Measurements from ENCODE around the gene CXCL5. TPM values are rescaled to one million over a fixed set of nuclear protein-coding genes. Genes with fewer than 3 reads are reported as not detected.
"Not testable (repeated sequence)": the region's sequence is repeated elsewhere in the genome, so short reads cannot be mapped to it uniquely, and the experiment has no call there.

The CXCL5 gene
- total and polyA plus RNA-seq, 4 donors: 1.6 to 52.8 (median 40.2) TPM

DNA sequence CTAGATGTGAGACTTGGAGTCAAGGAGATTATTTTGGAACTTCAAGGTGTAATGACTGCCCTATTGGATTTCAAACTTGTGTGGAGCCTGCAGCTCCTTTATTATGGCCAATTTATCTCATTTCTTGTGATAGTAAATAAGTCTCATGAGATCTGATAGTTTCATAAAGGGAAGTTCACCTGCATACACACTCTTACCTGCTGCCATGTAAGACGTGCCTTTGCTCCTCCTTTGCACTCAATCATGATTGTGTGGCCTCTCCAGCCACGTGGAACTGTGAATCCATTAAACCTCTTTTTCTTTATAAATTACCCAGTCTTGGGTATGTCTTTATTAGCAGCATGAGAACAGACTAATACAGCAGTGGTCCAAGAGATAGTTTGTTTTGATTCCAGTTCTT lies 35.8 kb downstream of the CXCL5 start:
- H3K27ac ChIP-seq (ENCODE audit: low read depth in 1 of 2, low read length in 1 of 2): no peak overlapping the region
- TF ChIP-seq, protein P1, sequence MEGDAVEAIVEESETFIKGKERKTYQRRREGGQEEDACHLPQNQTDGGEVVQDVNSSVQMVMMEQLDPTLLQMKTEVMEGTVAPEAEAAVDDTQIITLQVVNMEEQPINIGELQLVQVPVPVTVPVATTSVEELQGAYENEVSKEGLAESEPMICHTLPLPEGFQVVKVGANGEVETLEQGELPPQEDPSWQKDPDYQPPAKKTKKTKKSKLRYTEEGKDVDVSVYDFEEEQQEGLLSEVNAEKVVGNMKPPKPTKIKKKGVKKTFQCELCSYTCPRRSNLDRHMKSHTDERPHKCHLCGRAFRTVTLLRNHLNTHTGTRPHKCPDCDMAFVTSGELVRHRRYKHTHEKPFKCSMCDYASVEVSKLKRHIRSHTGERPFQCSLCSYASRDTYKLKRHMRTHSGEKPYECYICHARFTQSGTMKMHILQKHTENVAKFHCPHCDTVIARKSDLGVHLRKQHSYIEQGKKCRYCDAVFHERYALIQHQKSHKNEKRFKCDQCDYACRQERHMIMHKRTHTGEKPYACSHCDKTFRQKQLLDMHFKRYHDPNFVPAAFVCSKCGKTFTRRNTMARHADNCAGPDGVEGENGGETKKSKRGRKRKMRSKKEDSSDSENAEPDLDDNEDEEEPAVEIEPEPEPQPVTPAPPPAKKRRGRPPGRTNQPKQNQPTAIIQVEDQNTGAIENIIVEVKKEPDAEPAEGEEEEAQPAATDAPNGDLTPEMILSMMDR (IDR thresholded peaks at IDR 0.05; ENCODE audit: control extremely low read depth, extremely low read depth): no peak
- WGBS, 2 donors: 82 to 91% methylated on average over 2 of the region's 2 CpGs

DNA sequence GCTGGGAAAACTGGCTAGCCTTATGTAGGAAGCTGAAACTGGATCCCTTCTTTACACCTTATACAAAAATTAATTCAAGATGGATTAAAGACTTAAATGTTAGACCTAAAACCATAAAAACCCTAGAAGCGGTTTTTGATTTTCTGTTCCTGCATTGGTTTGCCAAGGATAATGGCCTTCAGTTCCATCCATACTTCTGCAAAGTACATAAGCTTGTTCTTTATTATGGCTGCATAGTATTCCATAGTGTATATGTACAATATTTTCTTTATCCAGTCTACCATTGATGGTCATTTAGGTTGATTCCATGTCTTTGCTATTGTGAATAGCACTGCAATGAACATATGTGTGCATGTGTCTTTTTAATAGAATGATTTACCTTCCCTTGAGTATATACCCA lies 39.4 kb downstream of the CXCL5 start:
- not testable (repeated sequence) for H3K27me3 ChIP-seq (ENCODE audit: control insufficient read depth in 3 of 3, insufficient read depth in 3 of 3, low read length in 2 of 3); H3K9ac ChIP-seq (ENCODE audit: insufficient read depth in 1 of 2, low read length in 2 of 2); DNase-seq; H3K4me1 ChIP-seq (ENCODE audit: control insufficient read depth in 5 of 5, insufficient read depth in 5 of 5, low read length in 5 of 5); ATAC-seq (ENCODE audit: insufficient read depth, low FRiP score); H3K9me3 ChIP-seq (ENCODE audit: control insufficient read depth in 4 of 4, insufficient read depth in 3 of 4, low read length in 3 of 4); H3K36me3 ChIP-seq (ENCODE audit: control insufficient read depth in 4 of 4, insufficient read depth in 4 of 4, low read length in 4 of 4); H3K4me3 ChIP-seq; H3K27ac ChIP-seq (ENCODE audit: low read depth in 1 of 2, low read length in 1 of 2)
- 95 to 96% methylated on average over 1 of the region's 1 CpG for WGBS, 2 donors

More for the DNA sequence above, 35.8 kb downstream of the CXCL5 start:
- DNase-seq (no peak), ATAC-seq (ENCODE audit: insufficient read depth, low FRiP score) (no peak)
- no peaks in the 10 kb centered on the region for H3K36me3 ChIP-seq (ENCODE audit: control insufficient read depth in 4 of 4, insufficient read depth in 4 of 4, low read length in 4 of 4)
- H3K4me1 ChIP-seq (ENCODE audit: control insufficient read depth in 5 of 5, insufficient read depth in 5 of 5, low read length in 5 of 5): no peaks in the 10 kb centered on the region
- no peak overlapping the region for H3K4me3 ChIP-seq
- H3K9ac ChIP-seq (ENCODE audit: insufficient read depth in 1 of 2, low read length in 2 of 2): no peak overlapping the region
- peaks cover 0 to 5% (median 2%) of the 10 kb centered on the region in 4 donors for H3K9me3 ChIP-seq (ENCODE audit: control insufficient read depth in 4 of 4, insufficient read depth in 3 of 4, low read length in 3 of 4)
- no peaks in the 10 kb centered on the region for H3K27me3 ChIP-seq (ENCODE audit: control insufficient read depth in 3 of 3, insufficient read depth in 3 of 3, low read length in 2 of 3)

DNA sequence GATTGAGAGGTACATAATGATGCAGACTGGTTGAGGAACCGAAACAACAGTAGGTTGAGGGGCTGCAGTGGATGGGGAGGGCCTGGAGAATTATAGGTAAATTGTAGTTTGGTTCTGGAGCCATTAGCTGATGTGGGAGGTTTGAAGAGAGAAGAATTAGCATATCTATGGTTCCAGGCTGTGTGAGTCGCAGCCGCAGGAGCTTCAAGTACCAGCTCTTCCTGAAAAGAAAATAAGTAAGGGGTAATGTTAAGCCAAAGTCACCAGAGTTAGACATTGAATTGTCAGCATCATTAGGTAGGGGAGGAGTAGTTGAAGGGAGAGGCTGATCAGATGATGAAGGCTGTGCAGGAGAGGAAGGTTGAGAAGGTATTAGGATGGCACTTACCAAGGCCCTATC lies 46.1 kb downstream of the CXCL5 start:
- peaks cover 0 to 1% (median 0%) of the 10 kb centered on the region in 4 donors for H3K9me3 ChIP-seq (ENCODE audit: control insufficient read depth in 4 of 4, insufficient read depth in 3 of 4, low read length in 3 of 4)
- 94 to 95% methylated on average over 3 of the region's 3 CpGs for WGBS, 2 donors
- peaks cover 0 to 5% (median 0%) of the 10 kb centered on the region in 3 donors for H3K27me3 ChIP-seq (ENCODE audit: control insufficient read depth in 3 of 3, insufficient read depth in 3 of 3, low read length in 2 of 3)
- DNase-seq (no peak), ATAC-seq (ENCODE audit: insufficient read depth, low FRiP score) (no peak)
- TF ChIP-seq, protein P1 (IDR thresholded peaks at IDR 0.05; ENCODE audit: control extremely low read depth, extremely low read depth): no peak
- no peaks in the 10 kb centered on the region for H3K4me1 ChIP-seq (ENCODE audit: control insufficient read depth in 5 of 5, insufficient read depth in 5 of 5, low read length in 5 of 5)
- no peak overlapping the region for H3K9ac ChIP-seq (ENCODE audit: insufficient read depth in 1 of 2, low read length in 2 of 2)
- no peak overlapping the region for H3K4me3 ChIP-seq
- no peaks in the 10 kb centered on the region for H3K36me3 ChIP-seq (ENCODE audit: control insufficient read depth in 4 of 4, insufficient read depth in 4 of 4, low read length in 4 of 4)
- no peak overlapping the region for H3K27ac ChIP-seq (ENCODE audit: low read depth in 1 of 2, low read length in 1 of 2)

DNA sequence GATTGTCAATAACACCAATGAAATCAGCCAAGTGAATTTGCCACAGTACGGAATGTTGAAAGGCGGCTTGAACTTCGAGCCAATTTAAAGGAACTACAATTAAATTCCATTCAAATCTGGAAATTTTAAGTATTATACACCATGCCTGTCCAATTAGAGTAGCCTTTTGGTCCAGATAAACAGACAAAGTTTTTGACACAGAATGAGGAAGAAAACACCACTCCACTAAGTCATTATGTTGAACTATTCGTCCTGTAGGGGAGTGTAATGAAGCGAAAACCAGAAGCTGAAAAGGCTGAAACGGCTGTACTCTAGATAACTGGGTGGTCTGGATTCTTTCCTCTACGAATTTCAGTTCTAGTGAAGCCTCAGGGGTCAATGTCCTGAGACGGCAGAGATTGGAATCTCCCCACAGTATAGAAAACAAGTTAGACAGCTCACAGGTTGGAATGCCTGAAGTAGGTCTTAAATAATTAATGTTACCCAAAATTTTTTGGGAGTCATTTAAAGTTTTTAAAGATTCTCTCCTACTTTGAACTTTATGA lies 48.0 kb downstream of the CXCL5 start:
- H3K9me3 ChIP-seq (ENCODE audit: control insufficient read depth in 4 of 4, insufficient read depth in 3 of 4, low read length in 3 of 4); H3K4me3 ChIP-seq; H3K36me3 ChIP-seq (ENCODE audit: control insufficient read depth in 4 of 4, insufficient read depth in 4 of 4, low read length in 4 of 4); H3K9ac ChIP-seq (ENCODE audit: insufficient read depth in 1 of 2, low read length in 2 of 2); H3K27ac ChIP-seq (ENCODE audit: low read depth in 1 of 2, low read length in 1 of 2); DNase-seq; H3K4me1 ChIP-seq (ENCODE audit: control insufficient read depth in 5 of 5, insufficient read depth in 5 of 5, low read length in 5 of 5); ATAC-seq (ENCODE audit: insufficient read depth, low FRiP score): not testable (repeated sequence)
- H3K27me3 ChIP-seq (ENCODE audit: control insufficient read depth in 3 of 3, insufficient read depth in 3 of 3, low read length in 2 of 3): peaks cover 0 to 11% (median 0%) of the 10 kb centered on the region in 3 donors
- WGBS, 2 donors: 72 to 78% methylated on average over 8 of the region's 8 CpGs

Measured in lung (tissue), 12 donors.